H1 (cell line): ENCODE measurements around the gene ZFYVE1. TPM values are rescaled to one million over a fixed set of nuclear protein-coding genes. Genes with fewer than 3 reads are reported as not detected.

ENCODE experiments used
- CTCF ChIA-PET: fragments of 300-600 bp; sonication (Branson Sonifier 250); formaldehyde crosslinking; loops from one replicate; lab custom pipeline; 2021; ENCODE audit not compliant: partially characterized antibody; lab: Charles Lee
- POLR2A ChIA-PET: fragments of 300-600 bp; sonication (Branson Sonifier 250); formaldehyde crosslinking; loops from one replicate; lab custom pipeline; 2021; ENCODE audit warnings: inconsistent platforms; ENCODE audit not compliant: partially characterized antibody; lab: Charles Lee
- DNase-seq, 2 experiments: peaks; one replicate each; pipeline versions ENCODE4 v3.0.0 to v3.0.0-alpha.2; 2010 to 2022; ENCODE audit warnings: low spot score in 2 of 2, low read depth in 1 of 2, mixed read lengths in 1 of 2
- FAIRE-seq: peaks from 2 replicates; lab custom pipeline; 2011; peaks lifted over from hg19 to GRCh38; lab: Jason Lieb, UNC
- H2AFZ ChIP-seq: 2 replicates; pipeline ENCODE4 v1.8.1; 2012; ENCODE audit warnings: low read length, inconsistent platforms
- H2AK5ac ChIP-seq: 2 replicates; pipeline ENCODE4 v1.6.1; 2013; ENCODE audit warnings: low read depth, low read length
- H2BK120ac ChIP-seq: replicated peaks from 2 replicates; pipeline ENCODE3; 2013; ENCODE audit warnings: low read depth, low read length, inconsistent platforms
- H2BK12ac ChIP-seq: 2 replicates; pipeline ENCODE4 v1.6.1; 2013; ENCODE audit warnings: low read depth, low read length
- H2BK15ac ChIP-seq: 2 replicates; pipeline ENCODE4 v1.6.1; 2013; ENCODE audit warnings: low read length
- H2BK20ac ChIP-seq: 2 replicates; pipeline ENCODE4 v1.6.1; 2013; ENCODE audit warnings: low read length
- H2BK5ac ChIP-seq: 2 replicates; pipeline ENCODE4 v1.6.1; 2013; ENCODE audit warnings: low read depth, low read length
- H3K14ac ChIP-seq: 2 replicates; pipeline ENCODE4 v1.6.1; 2013; ENCODE audit warnings: inconsistent platforms; ENCODE audit not compliant: insufficient read length
- H3K18ac ChIP-seq: 2 replicates; pipeline ENCODE4 v1.6.1; 2013; ENCODE audit warnings: low read length; ENCODE audit errors: extremely low read depth
- H3K23ac ChIP-seq: 2 replicates; pipeline ENCODE4 v1.6.1; 2013; ENCODE audit warnings: inconsistent platforms; ENCODE audit not compliant: insufficient read length
- H3K23me2 ChIP-seq: 2 replicates; pipeline ENCODE4 v1.6.1; 2013; ENCODE audit warnings: low read depth, low read length
- H3K27ac ChIP-seq: 2 replicates; pipeline ENCODE4 v1.6.1; 2011; ENCODE audit warnings: low read depth, low read length, inconsistent platforms
- H3K27me3 ChIP-seq, 4 experiments: replicated peaks in 1 of 4; 1 replicate in 1 of 4; 2 replicates in 3 of 4; pipeline versions ENCODE4 v1.6.1 to v1.8.1; 2011 to 2013; ENCODE audit warnings: low read length in 3 of 4, mild to moderate bottlenecking in 3 of 4, inconsistent platforms in 2 of 4, mixed read lengths in 2 of 4, moderate library complexity in 1 of 4; ENCODE audit not compliant: control insufficient read depth in 3 of 4, insufficient read depth in 3 of 4; ENCODE audit errors: extremely low read depth in 1 of 4
- H3K36me3 ChIP-seq, 4 experiments: 2 replicates each; pipeline versions ENCODE4 v1.6.1 to v1.8.1; 2011 to 2013; ENCODE audit warnings: mild to moderate bottlenecking in 4 of 4, low read length in 3 of 4, moderate library complexity in 2 of 4, control low read depth in 1 of 4, inconsistent platforms in 1 of 4; ENCODE audit not compliant: insufficient read depth in 4 of 4, control insufficient read depth in 2 of 4
- H3K4ac ChIP-seq: replicated peaks from 2 replicates; pipeline ENCODE3; 2013; ENCODE audit warnings: low read length, low read depth, mixed read lengths, inconsistent platforms; ENCODE audit not compliant: insufficient read length
- H3K4me1 ChIP-seq, 4 experiments: replicated peaks in 1 of 4; 1 replicate in 1 of 4; 2 replicates in 3 of 4; pipeline versions ENCODE4 v1.6.1 to v1.8.1; 2011 to 2013; ENCODE audit warnings: low read length in 3 of 4, inconsistent platforms in 2 of 4, mixed read lengths in 1 of 4; ENCODE audit not compliant: insufficient read depth in 4 of 4, control insufficient read depth in 3 of 4
- H3K4me2 ChIP-seq, 2 experiments: 2 replicates each; pipeline versions ENCODE4 v1.6.1 to v1.8.1; 2011 to 2013; ENCODE audit warnings: low read depth in 2 of 2, low read length in 2 of 2, control low read depth in 1 of 2, inconsistent platforms in 1 of 2, mild to moderate bottlenecking in 1 of 2; ENCODE audit not compliant: insufficient read depth in 1 of 2
- H3K4me3 ChIP-seq, 4 experiments: fragments of 200-600, 300-600 bp in 1 of 4; sonication (generic), shearing (Covaris generic), sonication (Bioruptor Twin) in 1 of 4; 2 replicates each; pipeline versions ENCODE4 v1.5.1 to v1.8.1; 2011 to 2016; ENCODE audit warnings: low read length in 4 of 4, low read depth in 3 of 4, control low read depth in 2 of 4, inconsistent platforms in 2 of 4, mild to moderate bottlenecking in 2 of 4, mixed read lengths in 1 of 4, moderate library complexity in 1 of 4; ENCODE audit not compliant: insufficient read depth in 2 of 4; ENCODE audit errors: extremely low read depth in 1 of 4
- H3K56ac ChIP-seq: replicated peaks from 2 replicates; pipeline ENCODE3; 2013; ENCODE audit warnings: low read depth, mild to moderate bottlenecking, mixed read lengths, low read length, inconsistent platforms; ENCODE audit not compliant: insufficient read length
- H3K79me1 ChIP-seq: 2 replicates; pipeline ENCODE4 v1.6.1; 2013; ENCODE audit warnings: low read depth, low read length, control low read depth
- H3K79me2 ChIP-seq, 2 experiments: 2 replicates each; pipeline versions ENCODE4 v1.6.1 to v1.8.1; 2012 to 2013; ENCODE audit warnings: low read length in 2 of 2, mild to moderate bottlenecking in 2 of 2, inconsistent platforms in 1 of 2; ENCODE audit not compliant: insufficient read depth in 2 of 2, control insufficient read depth in 1 of 2
- H3K9ac ChIP-seq, 4 experiments: replicated peaks in 1 of 4; 1 replicate in 1 of 4; 2 replicates in 3 of 4; pipeline versions ENCODE4 v1.6.1 to v1.8.1; 2011 to 2013; ENCODE audit warnings: low read depth in 3 of 4, low read length in 3 of 4, control low read depth in 2 of 4, mild to moderate bottlenecking in 2 of 4, moderate library complexity in 2 of 4, inconsistent platforms in 1 of 4; ENCODE audit errors: extremely low read depth in 1 of 4
- H3K9me3 ChIP-seq, 2 experiments: 2 replicates each; pipeline versions ENCODE4 v1.6.1 to v1.8.1; 2012 to 2013; ENCODE audit warnings: mild to moderate bottlenecking in 2 of 2, moderate library complexity in 2 of 2, control low read depth in 1 of 2, inconsistent platforms in 1 of 2, low read depth in 1 of 2, low read length in 1 of 2, mixed read lengths in 1 of 2; ENCODE audit not compliant: insufficient read depth in 2 of 2
- H4K20me1 ChIP-seq, 2 experiments: replicated peaks in 1 of 2; 2 replicates each; pipeline versions ENCODE3 to v1.8.1; 2011 to 2013; ENCODE audit warnings: inconsistent platforms in 2 of 2, low read length in 2 of 2, mild to moderate bottlenecking in 1 of 2; ENCODE audit not compliant: insufficient read depth in 2 of 2, control insufficient read depth in 1 of 2
- H4K5ac ChIP-seq: 2 replicates; pipeline ENCODE4 v1.6.1; 2013; ENCODE audit warnings: low read length, low read depth, mixed read lengths, inconsistent platforms; ENCODE audit not compliant: insufficient read length
- H4K8ac ChIP-seq: 2 replicates; pipeline ENCODE4 v1.8.0; 2013; ENCODE audit warnings: mild to moderate bottlenecking, moderate library complexity, low read length, inconsistent platforms; ENCODE audit not compliant: insufficient read depth; ENCODE audit errors: extremely low read depth
- H4K91ac ChIP-seq: replicated peaks from 2 replicates; pipeline ENCODE3; 2013; ENCODE audit warnings: low read length, mixed read lengths, inconsistent platforms; ENCODE audit not compliant: insufficient read length
- ASH2L ChIP-seq: fragments of 200-600, 300-600 bp; sonication (generic); IDR thresholded peaks from one replicate; pipeline ENCODE4 v1.7.1; 2017; ENCODE audit warnings: low read length
- BCL11A ChIP-seq, 2 experiments: IDR thresholded peaks; one replicate each; pipeline ENCODE4 v1.6.1; 2011; ENCODE audit warnings: low read depth in 2 of 2, low read length in 2 of 2, mild to moderate bottlenecking in 2 of 2
- HDAC6 ChIP-seq: IDR thresholded peaks from one replicate; pipeline ENCODE4 v1.7.1; 2012; ENCODE audit warnings: low read depth, mild to moderate bottlenecking, inconsistent platforms, low read length, moderate library complexity
- KDM1A ChIP-seq: fragments of 200-600, 300-600 bp; sonication (generic); IDR thresholded peaks from 2 replicates; pipeline ENCODE4 v1.7.1; 2016; ENCODE audit warnings: mild to moderate bottlenecking, low read length, borderline replicate concordance
- SIX5 ChIP-seq: IDR thresholded peaks from 2 replicates; pipeline ENCODE4 v1.6.1; 2011; ENCODE audit warnings: mild to moderate bottlenecking, low read depth, low read length
- TAF1 ChIP-seq: IDR thresholded peaks from 2 replicates; pipeline ENCODE4 v1.6.1; 2011; ENCODE audit warnings: mild to moderate bottlenecking, low read depth, low read length
- TAF7 ChIP-seq: optimal IDR thresholded peaks from 2 replicates; pipeline ENCODE3; 2011; ENCODE audit warnings: low read depth, mild to moderate bottlenecking, inconsistent platforms, low read length, moderate library complexity, borderline replicate concordance
- WGBS, 2 experiments: shearing (Covaris generic) in 1 of 2; methylation state at CpG; one replicate each; pipeline versions ENCODE4 v1.1.6 to v1.1.7; 2013 to 2015; ENCODE audit warnings: low lambda C conversion rate in 2 of 2, mixed read lengths in 2 of 2, inconsistent platforms in 1 of 2, low coverage in 1 of 2, missing lambda C conversion rate in 1 of 2; ENCODE audit not compliant: insufficient replicate concordance in 2 of 2, insufficient coverage in 1 of 2, insufficient read length in 1 of 2; ENCODE audit errors: extremely low coverage in 1 of 2, missing lambda C conversion rate in 1 of 2; 5-methylcytosine and 5-hydroxymethylcytosine counted together
- polyA plus RNA-seq, 7 experiments: library from polyadenylated mRNA; depleted of rRNA in 3 of 7; stranded (reverse) in 5 of 7; unstranded in 2 of 7; fragments of >200 nt in 5 of 7; fragments of 200-250 nt in 2 of 7; gene quantifications; 1 replicate in 5 of 7; 2 replicates in 1 of 7; 4 replicates in 1 of 7; pipeline versions ENCODE4 v1.2.1 to v1.2.3, GENCODE V29; 2011 to 2013; ENCODE audit warnings: missing spikeins in 2 of 7, mixed read lengths in 2 of 7
- total RNA-seq: library from RNA; stranded (reverse); fragmentation: NEBNext Ultra II Directional; extraction: Animal tissue kit (Norgen Biotek cat#: 25700); gene quantifications from 2 replicates; pipeline ENCODE4 v1.2.1, GENCODE V29; 2021
- TF ChIP-seq, protein P1 (sequence below): IDR thresholded peaks from 2 replicates; pipeline ENCODE4 v1.6.1; 2012; ENCODE audit warnings: low read length, inconsistent platforms
- TF ChIP-seq, protein P2 (sequence below), 3 experiments: IDR thresholded peaks; 1 replicate in 2 of 3; 2 replicates in 1 of 3; pipeline versions ENCODE4 v1.5.1 to v1.6.1; 2011; ENCODE audit warnings: low read length in 3 of 3, mild to moderate bottlenecking in 3 of 3, inconsistent platforms in 2 of 3, low read depth in 1 of 3, moderate library complexity in 1 of 3; ENCODE audit not compliant: insufficient read depth in 1 of 3; ENCODE audit errors: control extremely low read depth in 1 of 3

The ZFYVE1 gene
- total and polyA plus RNA-seq, 2 of the 8 experiments (the other 6 are each of a cell fraction or from before 2014, with no cell fraction given): 9.8 to 12.5 TPM

DNA sequence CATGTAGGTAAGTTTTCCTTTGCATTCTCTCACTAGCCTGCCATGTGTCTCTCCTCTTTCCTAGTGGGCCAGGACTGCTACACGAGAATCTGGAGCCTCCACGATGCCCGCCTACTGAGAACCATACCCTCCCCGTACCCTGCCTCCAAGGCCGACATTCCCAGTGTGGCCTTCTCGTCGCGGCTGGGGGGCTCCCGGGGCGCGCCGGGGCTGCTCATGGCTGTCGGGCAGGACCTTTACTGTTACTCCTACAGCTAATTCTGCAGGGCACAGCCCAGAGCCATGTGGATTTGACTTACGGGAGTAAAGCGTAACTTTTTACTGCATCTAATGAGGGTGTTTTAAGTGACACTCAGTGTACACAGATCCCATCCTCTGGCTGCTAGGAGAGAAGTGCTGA lies 68.4 kb downstream of the ZFYVE1 start:
- H3K9ac ChIP-seq: no peak overlapping the region
- H2BK20ac ChIP-seq: no peak overlapping the region
- no peak overlapping the region for H2AFZ ChIP-seq
- no peaks in the 10 kb centered on the region for H3K23me2 ChIP-seq
- H4K5ac ChIP-seq: no peak overlapping the region
- H3K36me3 ChIP-seq: peaks cover 2 to 29% (median 7%) of the 10 kb centered on the region in 4 experiments; a peak in 4 of 8 replicates
- H3K79me2 ChIP-seq: no peaks in the 10 kb centered on the region
- no peaks in the 10 kb centered on the region for H4K20me1 ChIP-seq
- no peak overlapping the region for H2BK12ac ChIP-seq
- no peak overlapping the region for H3K4me2 ChIP-seq
- H3K79me1 ChIP-seq: no peaks in the 10 kb centered on the region
- H3K56ac ChIP-seq: no peak overlapping the region
- no peak overlapping the region for H4K91ac ChIP-seq
- no peak overlapping the region for H3K4ac ChIP-seq
- H2BK5ac ChIP-seq: no peak overlapping the region
- H3K14ac ChIP-seq: no peak overlapping the region
- no peak overlapping the region for H2BK15ac ChIP-seq
- POLR2A ChIA-PET: interaction anchor here (0.6 kb wide), 1 partner anchor 56 kb away, joined by 4 read pairs; no protein-coding TSS in a partner anchor
- DNase-seq (no peak), FAIRE-seq (no peak)
- no peak overlapping the region for H3K23ac ChIP-seq
- H3K9me3 ChIP-seq: no peaks in the 10 kb centered on the region
- CTCF ChIA-PET: interaction anchor here (0.7 to 3.6 kb wide), 2 partner anchors 10 to 22 kb away, joined by 3 to 23 read pairs; no protein-coding TSS in a partner anchor
- H3K27me3 ChIP-seq: no peaks in the 10 kb centered on the region
- H3K4me3 ChIP-seq: no peak overlapping the region
- 94% methylated on average over 15 of the region's 15 CpGs; no CpG with 5 or more reads in 1 of the 2 experiments for WGBS, 2 experiments
- H2AK5ac ChIP-seq: no peak overlapping the region
- H2BK120ac ChIP-seq: no peak overlapping the region
- H3K4me1 ChIP-seq: no peaks in the 10 kb centered on the region
- no peak overlapping the region for H3K27ac ChIP-seq
- no peak overlapping the region for H4K8ac ChIP-seq
- H3K18ac ChIP-seq: no peak overlapping the region
- TF ChIP-seq BCL11A (IDR thresholded peaks at IDR 0.05; ENCODE audit: low read depth in 2 of 2, low read length in 2 of 2) (no peak), TAF1 (no peak), ASH2L (no peak), TAF7 (no peak), SIX5 (no peak), KDM1A (no peak), HDAC6 (no peak)
- TF ChIP-seq, protein P1, sequence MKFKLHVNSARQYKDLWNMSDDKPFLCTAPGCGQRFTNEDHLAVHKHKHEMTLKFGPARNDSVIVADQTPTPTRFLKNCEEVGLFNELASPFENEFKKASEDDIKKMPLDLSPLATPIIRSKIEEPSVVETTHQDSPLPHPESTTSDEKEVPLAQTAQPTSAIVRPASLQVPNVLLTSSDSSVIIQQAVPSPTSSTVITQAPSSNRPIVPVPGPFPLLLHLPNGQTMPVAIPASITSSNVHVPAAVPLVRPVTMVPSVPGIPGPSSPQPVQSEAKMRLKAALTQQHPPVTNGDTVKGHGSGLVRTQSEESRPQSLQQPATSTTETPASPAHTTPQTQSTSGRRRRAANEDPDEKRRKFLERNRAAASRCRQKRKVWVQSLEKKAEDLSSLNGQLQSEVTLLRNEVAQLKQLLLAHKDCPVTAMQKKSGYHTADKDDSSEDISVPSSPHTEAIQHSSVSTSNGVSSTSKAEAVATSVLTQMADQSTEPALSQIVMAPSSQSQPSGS: no peak
- TF ChIP-seq, protein P2, sequence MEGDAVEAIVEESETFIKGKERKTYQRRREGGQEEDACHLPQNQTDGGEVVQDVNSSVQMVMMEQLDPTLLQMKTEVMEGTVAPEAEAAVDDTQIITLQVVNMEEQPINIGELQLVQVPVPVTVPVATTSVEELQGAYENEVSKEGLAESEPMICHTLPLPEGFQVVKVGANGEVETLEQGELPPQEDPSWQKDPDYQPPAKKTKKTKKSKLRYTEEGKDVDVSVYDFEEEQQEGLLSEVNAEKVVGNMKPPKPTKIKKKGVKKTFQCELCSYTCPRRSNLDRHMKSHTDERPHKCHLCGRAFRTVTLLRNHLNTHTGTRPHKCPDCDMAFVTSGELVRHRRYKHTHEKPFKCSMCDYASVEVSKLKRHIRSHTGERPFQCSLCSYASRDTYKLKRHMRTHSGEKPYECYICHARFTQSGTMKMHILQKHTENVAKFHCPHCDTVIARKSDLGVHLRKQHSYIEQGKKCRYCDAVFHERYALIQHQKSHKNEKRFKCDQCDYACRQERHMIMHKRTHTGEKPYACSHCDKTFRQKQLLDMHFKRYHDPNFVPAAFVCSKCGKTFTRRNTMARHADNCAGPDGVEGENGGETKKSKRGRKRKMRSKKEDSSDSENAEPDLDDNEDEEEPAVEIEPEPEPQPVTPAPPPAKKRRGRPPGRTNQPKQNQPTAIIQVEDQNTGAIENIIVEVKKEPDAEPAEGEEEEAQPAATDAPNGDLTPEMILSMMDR (IDR thresholded peaks at IDR 0.05; ENCODE audit: control extremely low read depth in 1 of 3, insufficient read depth in 1 of 3, low read depth in 1 of 3, low read length in 3 of 3): no peak
